Skeletal muscle satellite cell (primary cell): ENCODE measurements around the gene CAST.

Experiments used
- H3K27me3 ChIP-seq: 2 replicates; pipeline ENCODE4 v1.7.0; 2013; ENCODE audit warnings: low read length; ENCODE audit not compliant: control insufficient read depth, insufficient read depth
- H3K36me3 ChIP-seq: 2 replicates; pipeline ENCODE4 v1.7.0; 2013; ENCODE audit warnings: mild to moderate bottlenecking, control low read depth, low read length; ENCODE audit not compliant: insufficient read depth
- H3K4me1 ChIP-seq: 2 replicates; pipeline ENCODE4 v1.7.0; 2013; ENCODE audit warnings: low read length; ENCODE audit not compliant: control insufficient read depth, insufficient read depth
- H3K4me2 ChIP-seq: 2 replicates; pipeline ENCODE4 v1.7.0; 2013; ENCODE audit warnings: mild to moderate bottlenecking, low read length
- H3K4me3 ChIP-seq: 2 replicates; pipeline ENCODE4 v1.7.0; 2013; ENCODE audit warnings: low read length
- H3K9ac ChIP-seq: 2 replicates; pipeline ENCODE4 v1.7.0; 2013; ENCODE audit warnings: mild to moderate bottlenecking, low read depth, low read length, moderate library complexity
- H3K9me3 ChIP-seq: replicated peaks from 2 replicates; pipeline ENCODE4 v1.7.0; 2013; ENCODE audit warnings: mild to moderate bottlenecking, control low read depth, low read length

CAST gene

GRCh38 chr5:96702503-96703383, 40.6 kb downstream of the CAST start:
- H3K9me3 ChIP-seq: no peaks in the 10 kb centered on the region
- peak overlapping the region; percentile 94 for H3K9ac ChIP-seq
- H3K27me3 ChIP-seq: no peaks in the 10 kb centered on the region
- peak overlapping the region; percentile 79 for H3K4me3 ChIP-seq
- H3K36me3 ChIP-seq: no peaks in the 10 kb centered on the region
- peak overlapping the region; percentile 96 for H3K4me2 ChIP-seq
- H3K4me1 ChIP-seq: peaks cover 38% of the 10 kb centered on the region

DNA sequence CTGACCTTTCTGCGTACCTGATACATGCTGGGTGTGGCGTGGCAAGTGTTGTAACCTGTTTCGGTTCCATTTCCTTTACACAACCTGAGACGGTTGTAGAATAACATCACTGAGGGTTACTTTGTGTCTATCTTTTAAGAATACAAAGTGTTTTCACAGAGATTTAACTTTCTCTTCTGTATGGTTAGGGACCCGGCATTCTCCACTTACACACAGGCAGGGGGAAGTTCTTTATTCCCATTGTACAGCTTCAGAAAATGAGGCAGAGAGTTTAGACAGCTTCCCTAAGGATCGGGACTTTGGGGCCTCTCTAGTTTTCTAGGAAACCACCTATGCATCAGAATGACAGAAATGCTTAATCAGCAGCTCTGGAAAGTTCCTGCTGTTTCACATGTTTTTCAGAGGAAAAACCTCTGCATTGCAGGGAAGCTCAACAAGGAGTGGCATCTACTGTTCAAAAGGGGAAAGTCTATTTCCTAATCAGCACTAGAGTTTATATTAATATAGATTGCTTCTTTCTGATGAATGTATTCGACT, 41.3 kb downstream of the CAST start:
- Histone ChIP-seq H3K36me3 (no peaks in the 10 kb centered on the region), H3K4me2 (peak overlapping the region; percentile 96), H3K9me3 (no peaks in the 10 kb centered on the region), H3K9ac (peak overlapping the region; percentile 94), H3K4me1 (peaks cover 38% of the 10 kb centered on the region), H3K4me3 (peak overlapping the region; percentile 79), H3K27me3 (no peaks in the 10 kb centered on the region)

DNA sequence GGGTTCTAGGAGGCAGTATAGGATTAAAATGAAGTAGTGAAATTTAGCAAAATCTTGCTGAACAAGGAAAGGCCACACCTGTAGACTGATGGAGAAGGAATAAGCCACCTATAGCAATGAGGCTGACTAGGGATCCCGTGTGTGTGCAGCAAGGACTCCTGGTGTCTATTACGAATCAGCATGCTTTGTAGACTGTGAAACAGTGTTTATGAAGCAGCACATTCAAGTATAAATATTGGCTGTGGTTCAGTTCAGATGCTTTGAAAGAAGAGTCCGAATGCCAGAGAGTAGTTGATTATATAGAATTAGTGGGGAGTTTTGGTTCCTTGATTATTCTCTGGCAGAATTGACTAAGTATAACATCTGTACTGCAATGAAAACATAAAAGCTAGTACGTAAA, 41.8 kb downstream of the CAST start:
- H3K9me3 ChIP-seq: no peaks in the 10 kb centered on the region
- peak overlapping the region; percentile 96 for H3K4me2 ChIP-seq
- no peaks in the 10 kb centered on the region for H3K27me3 ChIP-seq
- H3K4me3 ChIP-seq: peak overlapping the region; percentile 79
- no peaks in the 10 kb centered on the region for H3K36me3 ChIP-seq
- peaks cover 44% of the 10 kb centered on the region for H3K4me1 ChIP-seq
- H3K9ac ChIP-seq: peak overlapping the region; percentile 94

GRCh38 chr5:96706433-96707111, 44.4 kb downstream of the CAST start:
- Histone ChIP-seq H3K9me3 (no peaks in the 10 kb centered on the region), H3K4me1 (peaks cover 32% of the 10 kb centered on the region), H3K4me3 (no peak overlapping the region), H3K27me3 (no peaks in the 10 kb centered on the region), H3K4me2 (no peak overlapping the region), H3K9ac (no peak overlapping the region), H3K36me3 (no peaks in the 10 kb centered on the region)

GRCh38 chr5:96708600-96708999, 46.4 kb downstream of the CAST start:
- H3K4me2 ChIP-seq: peak overlapping the region; percentile 52
- H3K9ac ChIP-seq: no peak overlapping the region
- peaks cover 19% of the 10 kb centered on the region for H3K4me1 ChIP-seq

GRCh38 chr5:96709152-96709821, 47.1 kb downstream of the CAST start:
- Histone ChIP-seq H3K9me3 (no peaks in the 10 kb centered on the region), H3K4me3 (no peak overlapping the region), H3K9ac (no peak overlapping the region), H3K4me1 (peaks cover 13% of the 10 kb centered on the region), H3K36me3 (no peaks in the 10 kb centered on the region), H3K4me2 (peak overlapping the region; percentile 52), H3K27me3 (no peaks in the 10 kb centered on the region)

More at GRCh38 chr5:96708600-96708999, 46.4 kb downstream of the CAST start:
- H3K9me3 ChIP-seq: no peaks in the 10 kb centered on the region
- no peaks in the 10 kb centered on the region for H3K27me3 ChIP-seq
- no peak overlapping the region for H3K4me3 ChIP-seq
- no peaks in the 10 kb centered on the region for H3K36me3 ChIP-seq

- H3K9ac ChIP-seq: no peak overlapping the region
- no peaks in the 10 kb centered on the region for H3K9me3 ChIP-seq
- H3K4me3 ChIP-seq: no peak overlapping the region
- H3K27me3 ChIP-seq: no peaks in the 10 kb centered on the region
- no peaks in the 10 kb centered on the region for H3K36me3 ChIP-seq
- no peak overlapping the region for H3K4me2 ChIP-seq
- H3K4me1 ChIP-seq: peaks cover 21% of the 10 kb centered on the region
Measured at GRCh38 chr5:96712100-96712746, 50.0 kb downstream of the CAST start.

- Histone ChIP-seq H3K4me2 (no peak overlapping the region), H3K9me3 (no peaks in the 10 kb centered on the region), H3K36me3 (no peaks in the 10 kb centered on the region), H3K9ac (peak overlapping the region; percentile 0), H3K4me1 (peaks cover 10% of the 10 kb centered on the region), H3K27me3 (no peaks in the 10 kb centered on the region), H3K4me3 (no peak overlapping the region)
Measured at GRCh38 chr5:96714450-96714849, 52.3 kb downstream of the CAST start.

GRCh38 chr5:96714951-96715451, 52.8 kb downstream of the CAST start:
- no peaks in the 10 kb centered on the region for H3K9me3 ChIP-seq
- H3K36me3 ChIP-seq: no peaks in the 10 kb centered on the region
- H3K9ac ChIP-seq: peak overlapping the region; percentile 0

GRCh38 chr5:96716007-96716406, 53.8 kb downstream of the CAST start:
- no peaks in the 10 kb centered on the region for H3K9me3 ChIP-seq
- no peaks in the 10 kb centered on the region for H3K36me3 ChIP-seq
- H3K4me3 ChIP-seq: no peak overlapping the region
- H3K27me3 ChIP-seq: no peaks in the 10 kb centered on the region
- H3K4me1 ChIP-seq: peaks cover 8% of the 10 kb centered on the region
- H3K9ac ChIP-seq: no peak overlapping the region
- no peak overlapping the region for H3K4me2 ChIP-seq

More at GRCh38 chr5:96714951-96715451, 52.8 kb downstream of the CAST start:
- Histone ChIP-seq H3K4me3 (no peak overlapping the region), H3K27me3 (no peaks in the 10 kb centered on the region), H3K4me1 (peaks cover 8% of the 10 kb centered on the region), H3K4me2 (no peak overlapping the region)
